HG03575 (cell line): Measurements from ENCODE around the gene FES.
"Not testable (repeated sequence)": the region's sequence is repeated elsewhere in the genome, so short reads cannot be mapped to it uniquely, and the experiment has no call there.

ENCODE experiments used
- ATAC-seq: cut with Tn5 transposase; IDR thresholded peaks from one replicate; pipeline ENCODE4 v1.9.1; 2021; ENCODE audit not compliant: unreplicated experiment, insufficient number of reproducible peaks, low FRiP score; ENCODE audit errors: extremely low read depth

FES gene

GRCh38 chr15:90915216-90915807, 31.0 kb downstream of the FES start:
- ATAC-seq: no peak

GRCh38 chr15:90915808-90916440, 31.6 kb downstream of the FES start:
- ATAC-seq: no peak

GRCh38 chr15:90916461-90916860, 32.2 kb downstream of the FES start:
- ATAC-seq: no peak

GRCh38 chr15:90917569-90917968, 33.3 kb downstream of the FES start:
- ATAC-seq: no peak

- ATAC-seq: no peak
Measured at GRCh38 chr15:90918034-90918788, 33.9 kb downstream of the FES start.

GRCh38 chr15:90918835-90919234, 34.5 kb downstream of the FES start:
- ATAC-seq: no peak

- no peak for ATAC-seq
Measured at GRCh38 chr15:90921887-90922286, 37.6 kb downstream of the FES start.

GRCh38 chr15:90922712-90923322, 38.5 kb downstream of the FES start:
- peak; percentile 87 for ATAC-seq

- ATAC-seq: no peak
Measured at GRCh38 chr15:90924375-90924774, 40.1 kb downstream of the FES start.

- not testable (repeated sequence) for ATAC-seq
Measured at GRCh38 chr15:90926766-90927165, 42.5 kb downstream of the FES start.

GRCh38 chr15:90928106-90928505, 43.8 kb downstream of the FES start:
- ATAC-seq: not testable (repeated sequence)

- ATAC-seq: no peak
Measured at GRCh38 chr15:90929246-90930019, 45.1 kb downstream of the FES start.

GRCh38 chr15:90930861-90931574, 46.7 kb downstream of the FES start:
- no peak for ATAC-seq

GRCh38 chr15:90931575-90931827, 47.2 kb downstream of the FES start:
- ATAC-seq: no peak

- ATAC-seq: peak; percentile 40
Measured at GRCh38 chr15:90931828-90932659, 47.7 kb downstream of the FES start, which contains the start of gene HDDC3. TSS of gene HDDC3 (minus strand) at chr15:90932549. CDS start at chr15:90932540, 9 bp downstream.

GRCh38 chr15:90932660-90932991, 48.3 kb downstream of the FES start:
- no peak for ATAC-seq

GRCh38 chr15:90933301-90933700, 49.0 kb downstream of the FES start:
- no peak for ATAC-seq
